IgD-negative memory B cell (primary cell): ENCODE results near the gene ATP13A2. TPM values are rescaled to one million over a fixed set of nuclear protein-coding genes. Genes with fewer than 3 reads are reported as not detected.

Experiments used
- H3K27ac Mint-ChIP-seq, 3 donors: one replicate each; pipeline ENCODE4 v1.8.0; 2020 to 2022; ENCODE audit warnings: mild to moderate bottlenecking in 3 of 3, mixed read lengths in 3 of 3, moderate library complexity in 1 of 3
- H3K27me3 Mint-ChIP-seq: one replicate; pipeline ENCODE4 v1.8.0; 2021; ENCODE audit warnings: mixed read lengths
- H3K36me3 Mint-ChIP-seq: one replicate; pipeline ENCODE4 v1.8.0; 2020; ENCODE audit warnings: mild to moderate bottlenecking, mixed read lengths
- H3K4me1 Mint-ChIP-seq, 3 donors: one replicate each; pipeline ENCODE4 v1.8.0; 2020 to 2022; ENCODE audit warnings: mixed read lengths in 3 of 3, mild to moderate bottlenecking in 1 of 3
- H3K4me3 Mint-ChIP-seq, 4 donors: one replicate each; pipeline ENCODE4 v1.8.0; 2020 to 2022; ENCODE audit warnings: mild to moderate bottlenecking in 4 of 4, mixed read lengths in 4 of 4, moderate library complexity in 3 of 4
- H3K9me3 Mint-ChIP-seq, 3 donors: one replicate each; pipeline ENCODE4 v1.8.0; 2020 to 2021; ENCODE audit warnings: mixed read lengths in 3 of 3, mild to moderate bottlenecking in 1 of 3
- polyA plus RNA-seq: library from polyadenylated mRNA; unstranded; fragments of 300-500 nt; fragmentation: Illumina TruSeq; gene quantifications from one replicate; pipeline ENCODE4 v1.2.3, GENCODE V29; 2021

Gene ATP13A2
- polyA plus RNA-seq = 28.3 TPM

- Mint-ChIP-seq H3K4me3 (peak within 1 kb of the TSS; percentile 81 to 97 (median 92)), H3K9me3 (no peaks in the 10 kb centered on the region), H3K36me3 (peaks cover 1% of the 10 kb centered on the region), H3K27ac (peak within 1 kb of the TSS in 2 of 3 donors; percentile 59 to 83), H3K27me3 (no peaks in the 10 kb centered on the region), H3K4me1 (peaks cover 8 to 21% (median 17%) of the 10 kb centered on the region in 3 donors)
These were observed at the start of gene ATP13A2 for GRCh38 chr1:17011439-17012307. Gene ATP13A2, minus strand, starts transcription at chr1:17011928. Its CDS starts 190 bp downstream, at chr1:17011738.

- no peak overlapping the region for H3K27ac Mint-ChIP-seq
- H3K36me3 Mint-ChIP-seq = peaks cover 1% of the 10 kb centered on the region
- H3K27me3 Mint-ChIP-seq = peaks cover 3% of the 10 kb centered on the region
- peaks cover 12% of the 10 kb centered on the region in 3 donors for H3K4me1 Mint-ChIP-seq
- H3K9me3 Mint-ChIP-seq = no peaks in the 10 kb centered on the region
- H3K4me3 Mint-ChIP-seq = peak overlapping the region in 1 of 4 donors; percentile 32
These were observed 49.8 kb upstream of the ATP13A2 start for GRCh38 chr1:17061486-17061885.

GRCh38 chr1:17060306-17060749 is 48.6 kb upstream of the ATP13A2 start:
- H3K36me3 Mint-ChIP-seq = peaks cover 1% of the 10 kb centered on the region
- no peak overlapping the region for H3K27ac Mint-ChIP-seq
- peaks cover 3% of the 10 kb centered on the region for H3K27me3 Mint-ChIP-seq
- peak overlapping the region in 3 of 4 donors; percentile 16 to 58 (median 41) for H3K4me3 Mint-ChIP-seq
- peaks cover 12% of the 10 kb centered on the region in 3 donors for H3K4me1 Mint-ChIP-seq
- H3K9me3 Mint-ChIP-seq = no peaks in the 10 kb centered on the region

- Mint-ChIP-seq H3K36me3 (peaks cover 1% of the 10 kb centered on the region), H3K4me1 (peaks cover 12% of the 10 kb centered on the region in 3 donors), H3K9me3 (no peaks in the 10 kb centered on the region), H3K27me3 (peaks cover 3% of the 10 kb centered on the region), H3K27ac (no peak overlapping the region), H3K4me3 (peak overlapping the region in 3 of 4 donors; percentile 16 to 73 (median 58))
These were observed 47.9 kb upstream of the ATP13A2 start for GRCh38 chr1:17059391-17060305.

GRCh38 chr1:17056551-17056950 is 44.8 kb upstream of the ATP13A2 start:
- Mint-ChIP-seq H3K27me3 (peaks cover 1% of the 10 kb centered on the region), H3K4me1 (peaks cover 18 to 28% (median 23%) of the 10 kb centered on the region in 3 donors), H3K36me3 (no peaks in the 10 kb centered on the region), H3K27ac (peak overlapping the region in 1 of 3 donors; percentile 34), H3K4me3 (peak overlapping the region in 1 of 4 donors; percentile 66), H3K9me3 (no peaks in the 10 kb centered on the region)

GRCh38 chr1:17055801-17056200 is 44.1 kb upstream of the ATP13A2 start:
- Mint-ChIP-seq H3K4me1 (peaks cover 23 to 35% (median 29%) of the 10 kb centered on the region in 3 donors), H3K36me3 (no peaks in the 10 kb centered on the region), H3K4me3 (peak overlapping the region in 2 of 4 donors; percentile 17 to 66), H3K9me3 (no peaks in the 10 kb centered on the region), H3K27ac (peak overlapping the region in 1 of 3 donors; percentile 34), H3K27me3 (peaks cover 1% of the 10 kb centered on the region)

- peaks cover 16 to 25% (median 17%) of the 10 kb centered on the region in 3 donors for H3K4me1 Mint-ChIP-seq
- H3K27ac Mint-ChIP-seq = peak within 1 kb of the TSS; percentile 95 to 98 (median 96)
- H3K36me3 Mint-ChIP-seq = no peaks in the 10 kb centered on the region
- peak within 1 kb of the TSS; percentile 99 for H3K4me3 Mint-ChIP-seq
- peaks cover 1% of the 10 kb centered on the region for H3K27me3 Mint-ChIP-seq
- no peaks in the 10 kb centered on the region for H3K9me3 Mint-ChIP-seq
These were observed 42.1 kb upstream of the ATP13A2 start, which contains the start of gene SDHB for GRCh38 chr1:17053685-17054410. Gene SDHB, minus strand, starts transcription at chr1:17054032. Its CDS starts 13 bp downstream, at chr1:17054019.

- H3K4me3 Mint-ChIP-seq = peak overlapping the region; percentile 99
- peak overlapping the region; percentile 95 to 98 (median 96) for H3K27ac Mint-ChIP-seq
- H3K27me3 Mint-ChIP-seq = peaks cover 1% of the 10 kb centered on the region
- no peaks in the 10 kb centered on the region for H3K9me3 Mint-ChIP-seq
- H3K36me3 Mint-ChIP-seq = no peaks in the 10 kb centered on the region
- peaks cover 16 to 25% (median 17%) of the 10 kb centered on the region in 3 donors for H3K4me1 Mint-ChIP-seq
These were observed 41.5 kb upstream of the ATP13A2 start for GRCh38 chr1:17053086-17053684.

- H3K9me3 Mint-ChIP-seq = no peaks in the 10 kb centered on the region
- peak overlapping the region; percentile 33 to 99 (median 68) for H3K4me3 Mint-ChIP-seq
- no peaks in the 10 kb centered on the region for H3K36me3 Mint-ChIP-seq
- H3K27ac Mint-ChIP-seq = peak overlapping the region in 1 of 3 donors; percentile 95
- peaks cover 17 to 25% (median 17%) of the 10 kb centered on the region in 3 donors for H3K4me1 Mint-ChIP-seq
- no peaks in the 10 kb centered on the region for H3K27me3 Mint-ChIP-seq
These were observed 40.9 kb upstream of the ATP13A2 start for GRCh38 chr1:17052641-17053040.

GRCh38 chr1:17052038-17052437 is 40.3 kb upstream of the ATP13A2 start:
- Mint-ChIP-seq H3K27ac (peak overlapping the region in 1 of 3 donors; percentile 95), H3K4me1 (peaks cover 17 to 25% (median 17%) of the 10 kb centered on the region in 3 donors), H3K4me3 (peak overlapping the region in 2 of 4 donors; percentile 38 to 99)

GRCh38 chr1:17047924-17048323 is 36.2 kb upstream of the ATP13A2 start:
- Mint-ChIP-seq H3K27me3 (no peaks in the 10 kb centered on the region), H3K9me3 (no peaks in the 10 kb centered on the region), H3K36me3 (no peaks in the 10 kb centered on the region), H3K4me1 (peaks cover 27 to 32% (median 29%) of the 10 kb centered on the region in 3 donors), H3K4me3 (no peak overlapping the region), H3K27ac (no peak overlapping the region)

More at GRCh38 chr1:17052038-17052437, 40.3 kb upstream of the ATP13A2 start:
- no peaks in the 10 kb centered on the region for H3K9me3 Mint-ChIP-seq
- no peaks in the 10 kb centered on the region for H3K27me3 Mint-ChIP-seq
- H3K36me3 Mint-ChIP-seq = no peaks in the 10 kb centered on the region

- H3K27ac Mint-ChIP-seq = peak overlapping the region in 2 of 3 donors; percentile 77 to 92
- no peaks in the 10 kb centered on the region for H3K9me3 Mint-ChIP-seq
- no peaks in the 10 kb centered on the region for H3K27me3 Mint-ChIP-seq
- peak overlapping the region in 2 of 4 donors; percentile 94 to 95 for H3K4me3 Mint-ChIP-seq
- peaks cover 20 to 23% (median 23%) of the 10 kb centered on the region in 3 donors for H3K4me1 Mint-ChIP-seq
- H3K36me3 Mint-ChIP-seq = no peaks in the 10 kb centered on the region
These were observed 34.6 kb upstream of the ATP13A2 start for GRCh38 chr1:17046334-17046657.

GRCh38 chr1:17045634-17046333 is 34.1 kb upstream of the ATP13A2 start:
- Mint-ChIP-seq H3K4me1 (peaks cover 17 to 18% (median 18%) of the 10 kb centered on the region in 3 donors), H3K9me3 (no peaks in the 10 kb centered on the region), H3K36me3 (no peaks in the 10 kb centered on the region), H3K4me3 (peak overlapping the region; percentile 83 to 95 (median 89)), H3K27me3 (no peaks in the 10 kb centered on the region), H3K27ac (peak overlapping the region; percentile 77 to 92 (median 90))
